K562 (cell line): ENCODE data around the gene SP6. TPM values are rescaled to one million over a fixed set of nuclear protein-coding genes. Genes with fewer than 3 reads are reported as not detected.

ENCODE experiments used
- ATAC-seq: fragments of 200-7000 bp; cut with Tn5 transposase; 3 replicates; pipeline ENCODE4 v1.9.1; 2020; ENCODE audit warnings: moderate library complexity
- BruUV-seq: library from RNA; stranded (reverse); fragments of 400-500 nt; replicated peaks from 2 replicates; lab custom pipeline; 2021; lab: Mats Ljungman, UMichigan
- CTCF ChIA-PET: fragments of 300-600 bp; formaldehyde crosslinking; extraction: SDS; loops from one replicate; lab custom pipeline; 2021; ENCODE audit warnings: low intra/inter-chr PET ratio; lab: Yijun Ruan, JAX
- POLR2A ChIA-PET: fragments of 300-600, 350-650 bp; sonication (Branson Sonifier 250); formaldehyde crosslinking; extraction: SDS; loops from one replicate; lab custom pipeline; 2021; ENCODE audit warnings: antibody characterized with exemption, inconsistent platforms; lab: Yijun Ruan, JAX
- DNase-seq, 4 experiments: peaks; one replicate each; pipeline versions ENCODE4 v3.0.0 to v3.0.0-alpha.2; 2011 to 2018; ENCODE audit warnings: low spot score in 3 of 4, mixed read lengths in 3 of 4; ENCODE audit errors: extremely low read depth in 1 of 4
- FAIRE-seq: peaks from 2 replicates; lab custom pipeline; 2011; peaks lifted over from hg19 to GRCh38; lab: Jason Lieb, UNC
- H2AFZ ChIP-seq: 2 replicates; pipeline ENCODE4 v1.6.0; 2011; ENCODE audit warnings: low read depth, low read length, control low read depth, inconsistent platforms
- H3K27ac ChIP-seq: fragments of 200-600 bp; 3 replicates; pipeline ENCODE4 v1.8.0; 2011; ENCODE audit warnings: low read depth, mild to moderate bottlenecking, control low read depth, inconsistent platforms, low read length, moderate library complexity, mixed read lengths; ENCODE audit errors: extremely low read depth
- H3K27me3 ChIP-seq, 2 experiments: fragments of 300-600 bp in 1 of 2; 2 replicates in 1 of 2; 3 replicates in 1 of 2; pipeline versions ENCODE4 v1.6.0 to v1.8.0; 2011; ENCODE audit warnings: inconsistent platforms in 2 of 2, low read length in 2 of 2, mild to moderate bottlenecking in 1 of 2, mixed read lengths in 1 of 2, moderate library complexity in 1 of 2; ENCODE audit not compliant: control insufficient read depth in 2 of 2, insufficient read depth in 2 of 2
- H3K36me3 ChIP-seq: fragments of 300-600 bp; 3 replicates; pipeline ENCODE4 v1.8.0; 2011; ENCODE audit warnings: mild to moderate bottlenecking, low read length, inconsistent platforms; ENCODE audit not compliant: control insufficient read depth, insufficient read depth
- H3K4me1 ChIP-seq, 2 experiments: fragments of 200-600 bp in 1 of 2; replicated peaks in 1 of 2; 2 replicates in 1 of 2; 3 replicates in 1 of 2; pipeline versions ENCODE4 v1.5.1 to v1.8.0; 2011; ENCODE audit warnings: inconsistent platforms in 2 of 2, low read length in 2 of 2, mild to moderate bottlenecking in 1 of 2, mixed read lengths in 1 of 2, moderate library complexity in 1 of 2; ENCODE audit not compliant: control insufficient read depth in 2 of 2, insufficient read depth in 2 of 2
- H3K4me2 ChIP-seq: 2 replicates; pipeline ENCODE4 v1.6.1; 2011; ENCODE audit warnings: low read length, control low read depth, inconsistent platforms, mixed read lengths; ENCODE audit not compliant: insufficient read depth
- H3K4me3 ChIP-seq: fragments of 200-600 bp; sonication (generic), shearing (Covaris generic); 2 replicates; pipeline ENCODE4 v1.5.1; 2016; ENCODE audit warnings: control low read depth, inconsistent platforms
- H3K79me2 ChIP-seq: fragments of 200-600 bp; 3 replicates; pipeline ENCODE4 v1.8.0; 2011; ENCODE audit warnings: low read length, inconsistent platforms; ENCODE audit not compliant: control insufficient read depth, insufficient read depth
- H3K9ac ChIP-seq, 2 experiments: 2 replicates each; pipeline versions ENCODE4 v1.6.0 to v1.6.1; 2011; ENCODE audit warnings: low read depth in 2 of 2, low read length in 2 of 2, control low read depth in 1 of 2, inconsistent platforms in 1 of 2, mild to moderate bottlenecking in 1 of 2, mixed read lengths in 1 of 2; ENCODE audit not compliant: insufficient read depth in 1 of 2
- H3K9me1 ChIP-seq: one replicate; pipeline ENCODE4 v1.6.0; 2011; ENCODE audit warnings: inconsistent platforms, mild to moderate bottlenecking, low read length, moderate library complexity; ENCODE audit not compliant: control insufficient read depth, insufficient read depth
- H3K9me3 ChIP-seq: replicated peaks from 2 replicates; pipeline ENCODE4 v1.5.1; 2011; ENCODE audit warnings: low read depth, low read length, inconsistent platforms; ENCODE audit not compliant: control insufficient read depth, insufficient read depth
- H4K20me1 ChIP-seq: replicated peaks from 2 replicates; pipeline ENCODE4 v1.6.1; 2011; ENCODE audit warnings: low read length, inconsistent platforms, mixed read lengths; ENCODE audit not compliant: control insufficient read depth, insufficient read depth
- NCOR1 ChIP-seq: fragments of 450-650 bp; IDR thresholded peaks from 2 replicates; pipeline ENCODE4 v1.6.1; 2016; ENCODE audit warnings: mild to moderate bottlenecking, moderate library complexity
- PTTG1 ChIP-seq: fragments of 450-650 bp; IDR thresholded peaks from 2 replicates; pipeline ENCODE4 v1.6.1; 2016; ENCODE audit warnings: low read depth, mild to moderate bottlenecking, missing genetic modification characterization, missing compliant biosample characterization
- SAP30 ChIP-seq: fragments of 200-600 bp; sonication (generic); IDR thresholded peaks from 2 replicates; pipeline ENCODE4 v1.6.1; 2012; ENCODE audit warnings: borderline replicate concordance, low read depth, mild to moderate bottlenecking, moderate library complexity, low read length, control low read depth, inconsistent platforms; ENCODE audit not compliant: insufficient read depth, poor library complexity, severe bottlenecking
- ZNF23 ChIP-seq: fragments of 250-450 bp; sonication (Bioruptor Pico); IDR thresholded peaks from 2 replicates; pipeline ENCODE4 v1.4.0; 2020; ENCODE audit warnings: mild to moderate bottlenecking
- ZNF75A ChIP-seq: fragments of 450-650 bp; formaldehyde crosslinking; IDR thresholded peaks from 2 replicates; pipeline ENCODE4 v1.4.0; 2020; ENCODE audit warnings: mild to moderate bottlenecking
- WGBS: fragments of 100-300 bp; shearing (Covaris generic); methylation state at CpG from one replicate; pipeline ENCODE4 v1.1.6; 2016; ENCODE audit warnings: low coverage, mixed read lengths; ENCODE audit not compliant: insufficient coverage; ENCODE audit errors: missing lambda C conversion rate; 5-methylcytosine and 5-hydroxymethylcytosine counted together
- in situ Hi-C: fragments of 300-500 bp; cut with MboI; formaldehyde crosslinking; loops from 4 replicates; pipeline ENCODE4 v1.15.0; 2018; ENCODE audit warnings: inconsistent platforms, mixed read lengths
- intact Hi-C: fragments of 100-400 bp; cut with micrococcal nuclease; formaldehyde crosslinking; loops from 2 replicates; pipeline ENCODE4 v1.14.2; 2022
- polyA plus RNA-seq, 8 experiments: library from polyadenylated mRNA; depleted of rRNA in 4 of 8; stranded (reverse) in 5 of 8; unstranded in 3 of 8; fragments of >200 nt; fragmentation: Nextera tagmentation in 2 of 8; fragmentation: Illumina TruSeq in 1 of 8; extraction: Ambion mirVana in 2 of 8; extraction: Trizol in 1 of 8; gene quantifications; 2 replicates each; pipeline versions ENCODE4 v1.2.1 to v1.2.3, GENCODE V29; 2011 to 2014; ENCODE audit warnings: inconsistent platforms in 1 of 8, missing spikeins in 1 of 8
- total RNA-seq, 7 experiments: library from RNA; depleted of rRNA in 6 of 7; stranded (reverse); fragments of >200 nt in 6 of 7; fragmentation: Illumina TruSeq in 2 of 7; extraction: Trizol in 2 of 7; gene quantifications; 2 replicates each; pipeline versions ENCODE4 v1.2.1 to v1.2.3, GENCODE V29; 2011 to 2021; ENCODE audit warnings: low replicate concordance in 1 of 7

SP6 gene
- total and polyA plus RNA-seq, 9 of the 15 experiments (the other 6 are each of a cell fraction or from before 2014, with no cell fraction given), result 0.11 to 7.9 (median 2.2) TPM

DNA sequence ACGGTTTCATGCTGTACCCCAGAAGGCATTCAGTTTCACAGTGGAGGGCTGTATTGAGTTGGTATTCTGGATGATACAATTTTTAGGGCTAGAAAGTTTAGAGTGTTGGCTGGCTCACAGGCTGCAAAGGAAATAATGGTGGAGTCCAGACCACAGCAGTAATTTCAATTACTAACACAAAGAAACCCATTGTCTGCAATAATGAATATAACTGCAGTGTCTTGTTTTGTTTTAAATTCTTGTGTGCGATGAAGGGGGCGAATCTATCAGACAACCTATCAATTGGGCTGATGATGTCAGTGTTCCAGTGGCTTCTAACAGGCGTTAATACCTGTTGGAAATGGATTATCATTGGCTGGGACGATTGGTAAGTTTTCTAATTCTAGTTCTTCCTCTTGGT, 46.6 kb upstream of the SP6 start:
- Histone ChIP-seq H3K9ac (peak overlapping the region; percentile 24 to 97; a peak in 2 of 4 replicates), H3K27me3 (no peaks in the 10 kb centered on the region), H3K4me1 (peaks cover 17 to 29% of the 10 kb centered on the region in 2 experiments), H3K79me2 (peaks cover 30% of the 10 kb centered on the region), H3K27ac (peak overlapping the region; percentile 90; the same call in 1 of the 3 replicates), H3K9me3 (no peaks in the 10 kb centered on the region), H3K9me1 (no peaks in the 10 kb centered on the region), H3K4me3 (peak overlapping the region; percentile 83), H3K4me2 (peak overlapping the region; percentile 98), H3K36me3 (peaks cover 19% of the 10 kb centered on the region; the same call in 2 of the 3 replicates), H2AFZ (no peak overlapping the region), H4K20me1 (peaks cover 5% of the 10 kb centered on the region)
- no peak for FAIRE-seq
- BruUV-seq, result TSS peak; percentile 50
- 62% methylated on average over 5 of the region's 5 CpGs for WGBS
- ChIA-PET POLR2A (interaction anchor here (0.7 to 1.5 kb wide), 4 partner anchors 12 to 66 kb away, joined by 3 to 5 read pairs (median 3); partner anchors contain the start of genes LRRC46, MRPL10 and SCRN2), CTCF (no interaction called here)
- in situ Hi-C loops, result no loop called here
- DNase-seq, result no peak
- intact Hi-C loops, result no loop called here
- ATAC-seq, result no peak
- no peak for TF ChIP-seq ZNF75A
- TF ChIP-seq NCOR1, result no peak
- no peak for TF ChIP-seq ZNF23
- TF ChIP-seq SAP30, result no peak
- TF ChIP-seq PTTG1, result no peak
